ENCODE data around the gene KRTAP10-8. TPM values are rescaled to one million over a fixed set of nuclear protein-coding genes. Genes with fewer than 3 reads are reported as not detected.
"Not testable (repeated sequence)": the region's sequence is repeated elsewhere in the genome, so short reads cannot be mapped to it uniquely, and the experiment has no call there.

KRTAP10-8 gene
- total RNA-seq, 4 donors from 2014 or later, result 1.3 to 7.2 TPM; not detected in 2

DNA sequence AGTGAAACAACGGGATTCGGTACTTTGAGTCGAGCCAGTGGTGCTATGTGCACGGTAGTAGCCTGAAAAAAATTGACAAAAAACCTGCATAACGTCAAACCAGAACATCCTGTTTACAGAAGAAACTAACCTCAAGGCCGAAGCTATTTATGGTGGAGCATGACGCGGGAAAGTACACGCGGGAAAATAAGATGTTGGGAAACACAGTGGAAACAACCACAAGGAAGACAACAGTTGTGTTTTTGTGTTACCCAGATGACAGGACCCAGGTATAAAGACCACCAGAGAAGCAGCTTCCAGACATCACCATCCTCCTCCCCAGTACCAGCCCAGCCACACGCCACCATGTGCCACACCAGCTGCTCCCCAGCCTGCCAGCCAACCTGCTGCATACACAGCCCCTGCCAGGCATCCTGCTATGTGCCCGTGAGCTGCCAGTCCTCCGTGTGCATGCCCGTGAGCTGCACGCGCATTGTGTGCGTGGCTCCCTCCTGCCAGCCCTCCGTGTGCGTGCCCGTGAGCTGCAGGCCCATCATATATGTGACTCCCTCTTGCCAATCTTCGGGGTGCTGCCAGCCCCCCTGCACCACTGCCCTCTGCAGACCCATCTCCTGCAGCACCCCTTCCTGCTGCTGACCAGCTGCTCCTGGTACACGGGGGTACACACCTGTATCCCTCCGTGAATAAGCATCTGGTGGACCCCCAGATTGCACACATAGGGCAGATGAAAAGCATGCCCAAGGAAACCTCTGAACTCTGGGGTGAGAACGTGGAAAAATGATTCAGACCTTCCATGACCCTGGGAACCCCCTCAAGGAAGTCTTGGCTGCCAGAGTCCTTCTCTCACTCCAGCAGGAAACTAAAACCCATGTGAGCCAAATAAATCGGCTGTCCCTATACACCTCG lies 46.0 kb downstream of the KRTAP10-8 start, which contains the start of gene KRTAP12-3:
TSS of gene KRTAP12-3 (plus strand) at position 298 of the 906 bp plus-strand sequence. CDS start at position 346, 48 bp downstream.
- Histone ChIP-seq H3K4me3 (no peak within 1 kb of the TSS), H3K27ac (no peak within 1 kb of the TSS), H3K36me3 (no peaks in the 10 kb centered on the region), H3K4me1 (no peaks in the 10 kb centered on the region), H3K27me3 (peaks cover 24% of the 10 kb centered on the region), H3K9me3 (peaks cover 5% of the 10 kb centered on the region)
- TF ChIP-seq POLR2A (IDR thresholded peaks at IDR 0.05), result no peak
- TF ChIP-seq POLR2AphosphoS5 (IDR thresholded peaks at IDR 0.05), result no peak
- TF ChIP-seq, protein P1, sequence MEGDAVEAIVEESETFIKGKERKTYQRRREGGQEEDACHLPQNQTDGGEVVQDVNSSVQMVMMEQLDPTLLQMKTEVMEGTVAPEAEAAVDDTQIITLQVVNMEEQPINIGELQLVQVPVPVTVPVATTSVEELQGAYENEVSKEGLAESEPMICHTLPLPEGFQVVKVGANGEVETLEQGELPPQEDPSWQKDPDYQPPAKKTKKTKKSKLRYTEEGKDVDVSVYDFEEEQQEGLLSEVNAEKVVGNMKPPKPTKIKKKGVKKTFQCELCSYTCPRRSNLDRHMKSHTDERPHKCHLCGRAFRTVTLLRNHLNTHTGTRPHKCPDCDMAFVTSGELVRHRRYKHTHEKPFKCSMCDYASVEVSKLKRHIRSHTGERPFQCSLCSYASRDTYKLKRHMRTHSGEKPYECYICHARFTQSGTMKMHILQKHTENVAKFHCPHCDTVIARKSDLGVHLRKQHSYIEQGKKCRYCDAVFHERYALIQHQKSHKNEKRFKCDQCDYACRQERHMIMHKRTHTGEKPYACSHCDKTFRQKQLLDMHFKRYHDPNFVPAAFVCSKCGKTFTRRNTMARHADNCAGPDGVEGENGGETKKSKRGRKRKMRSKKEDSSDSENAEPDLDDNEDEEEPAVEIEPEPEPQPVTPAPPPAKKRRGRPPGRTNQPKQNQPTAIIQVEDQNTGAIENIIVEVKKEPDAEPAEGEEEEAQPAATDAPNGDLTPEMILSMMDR (IDR thresholded peaks at IDR 0.05), result no peak
- no peak for TF ChIP-seq EP300 (IDR thresholded peaks at IDR 0.05)
- WGBS, result 69% methylated on average over 26 of the region's 26 CpGs
- no peak for DNase-seq (ENCODE audit: low spot score in 2 of 2)

DNA sequence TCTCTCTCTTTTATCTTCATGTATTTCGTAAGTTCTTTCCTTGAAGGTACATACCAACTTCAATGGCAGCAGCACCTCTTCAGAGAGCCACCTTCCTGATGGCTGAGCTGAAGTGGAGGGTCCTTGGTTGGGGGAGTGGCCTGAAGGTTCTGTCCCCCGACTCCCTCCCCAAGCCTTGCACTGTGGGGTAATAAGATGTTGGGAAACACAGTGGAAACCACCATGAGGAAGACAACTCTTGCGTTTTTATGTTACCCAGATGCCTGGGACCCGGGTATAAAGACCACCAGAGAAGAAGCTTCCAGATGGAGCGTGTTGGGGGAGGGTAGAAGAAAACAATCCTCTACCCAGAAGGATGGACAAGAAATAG lies 46.6 kb downstream of the KRTAP10-8 start:
- no peak overlapping the region for H3K27ac ChIP-seq
- TF ChIP-seq POLR2AphosphoS5 (IDR thresholded peaks at IDR 0.05) (no peak), POLR2A (IDR thresholded peaks at IDR 0.05) (no peak), EP300 (IDR thresholded peaks at IDR 0.05) (no peak)
- TF ChIP-seq, protein P1 (IDR thresholded peaks at IDR 0.05), result no peak
- peaks cover 24% of the 10 kb centered on the region for H3K27me3 ChIP-seq
- no peaks in the 10 kb centered on the region for H3K36me3 ChIP-seq
- no peaks in the 10 kb centered on the region for H3K4me1 ChIP-seq
- WGBS, result 80% methylated on average over 5 of the region's 5 CpGs
- DNase-seq (ENCODE audit: low spot score in 2 of 2), result no peak
- no peak overlapping the region for H3K4me3 ChIP-seq
- peaks cover 5% of the 10 kb centered on the region for H3K9me3 ChIP-seq

DNA sequence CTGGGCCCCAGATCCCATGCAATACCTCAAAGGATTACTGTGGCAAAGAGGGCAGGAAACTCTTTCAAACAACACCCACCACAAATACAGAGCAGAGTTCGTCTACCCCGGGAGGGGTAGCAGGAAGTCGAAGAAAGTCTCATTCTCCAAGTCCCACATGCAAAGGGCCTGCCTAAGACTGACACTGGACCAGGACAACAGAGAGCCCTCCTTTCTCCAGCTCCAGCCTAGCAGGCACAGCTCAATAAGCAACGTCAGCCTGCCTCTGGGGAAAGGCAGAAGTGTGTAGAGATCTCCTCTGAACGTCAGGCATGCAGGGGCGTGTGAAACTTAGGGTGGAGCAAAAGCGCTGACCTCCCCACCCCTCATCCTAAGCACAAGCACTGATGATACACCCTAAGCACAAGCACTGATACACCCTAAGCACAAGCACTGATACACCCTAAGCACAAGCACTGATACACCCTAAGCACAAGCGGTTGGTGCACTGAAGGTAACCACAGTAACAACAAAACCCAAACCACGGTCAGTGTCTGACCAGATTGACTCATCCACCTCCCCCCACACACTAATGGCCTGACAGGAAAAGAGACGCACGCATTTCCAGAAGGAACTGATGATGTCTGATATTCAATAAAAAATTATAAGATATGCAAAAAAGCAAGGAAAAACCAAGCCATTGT lies 47.2 kb downstream of the KRTAP10-8 start:
- DNase-seq (ENCODE audit: low spot score in 2 of 2), result no peak
- Histone ChIP-seq H3K9me3 (peaks cover 5% of the 10 kb centered on the region), H3K4me1 (no peaks in the 10 kb centered on the region), H3K27ac (no peak overlapping the region), H3K36me3 (no peaks in the 10 kb centered on the region), H3K27me3 (peaks cover 20% of the 10 kb centered on the region), H3K4me3 (no peak overlapping the region)
- WGBS, result 57% methylated on average over 11 of the region's 11 CpGs
- TF ChIP-seq EP300 (IDR thresholded peaks at IDR 0.05) (no peak), POLR2AphosphoS5 (IDR thresholded peaks at IDR 0.05) (no peak), POLR2A (IDR thresholded peaks at IDR 0.05) (no peak)
- TF ChIP-seq, protein P1 (IDR thresholded peaks at IDR 0.05), result no peak

DNA sequence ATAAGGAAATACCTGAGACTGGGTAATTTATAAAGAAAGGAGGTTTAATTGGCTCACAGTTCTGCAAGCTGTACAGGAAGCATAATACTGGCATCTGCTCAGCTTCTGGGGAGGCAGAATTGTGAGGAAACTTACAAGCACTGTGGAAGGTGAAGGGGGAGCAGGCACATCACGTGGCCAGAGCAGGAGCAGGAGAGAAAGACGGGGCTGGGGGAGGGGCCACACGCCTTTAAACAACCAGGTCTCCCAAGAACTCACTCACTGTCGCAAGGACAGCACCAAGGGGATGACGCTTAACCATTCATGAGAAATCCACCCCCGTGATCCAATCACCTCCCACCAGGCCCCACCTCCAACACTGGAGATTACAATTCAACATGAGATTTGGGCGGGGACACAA lies 49.7 kb downstream of the KRTAP10-8 start:
- H3K4me1 ChIP-seq; H3K36me3 ChIP-seq; H3K9me3 ChIP-seq; DNase-seq (ENCODE audit: low spot score in 2 of 2); H3K27ac ChIP-seq; H3K4me3 ChIP-seq: not testable (repeated sequence)
- peaks cover 16% of the 10 kb centered on the region for H3K27me3 ChIP-seq
- 73% methylated on average over 7 of the region's 7 CpGs for WGBS

Other genes with a start within 250 kb of the KRTAP10-8 start
- 1 to 10 TPM; 3.9 to 6.2 (median 4.7) TPM for gene LRRC3, start 156.6 kb upstream of the KRTAP10-8 start, total RNA-seq
- 1 to 10 TPM in 2 of 4 donors, under 1 TPM in 1, not detected in 1; 0.83 to 8.5 (median 2.6) TPM for gene KRTAP10-1, start 71.9 kb upstream of the KRTAP10-8 start, total RNA-seq
- gene KRTAP10-2, start 60.6 kb upstream of the KRTAP10-8 start, total RNA-seq, result 10 to 100 TPM in 2 of 4 donors, under 1 TPM in 1, not detected in 1; 0.76 to 11.1 (median 10.1) TPM
- gene KRTAP10-3, start 53.3 kb upstream of the KRTAP10-8 start, total RNA-seq, result 1 to 10 TPM in 3 of 4 donors, not detected in 1; 1.1 to 5.8 (median 3.3) TPM
- gene KRTAP10-4, start 38.4 kb upstream of the KRTAP10-8 start, total RNA-seq, result 10 to 100 TPM in 1 of 4 donors, 1 to 10 TPM in 2, not detected in 1; 2.7 to 11.8 (median 4.9) TPM
- gene KRTAP10-5, start 31.5 kb upstream of the KRTAP10-8 start, total RNA-seq, result 10 to 100 TPM in 1 of 4 donors, 1 to 10 TPM in 1, under 1 TPM in 1, not detected in 1; 0.76 to 11.1 (median 1.7) TPM
- gene KRTAP10-6, start 19.6 kb upstream of the KRTAP10-8 start, total RNA-seq, result 1 to 10 TPM in 2 of 4 donors, not detected in 2; 2.0 to 3.1 TPM
- 10 to 100 TPM in 1 of 4 donors, 1 to 10 TPM in 2, not detected in 1; 3.7 to 12.9 (median 4.2) TPM for gene KRTAP10-7, start 11.5 kb upstream of the KRTAP10-8 start, total RNA-seq
- 1 to 10 TPM in 2 of 4 donors, not detected in 2; 1.6 to 9.9 TPM for gene KRTAP10-9, start 15.0 kb downstream of the KRTAP10-8 start, total RNA-seq
- gene KRTAP10-10, start 25.3 kb downstream of the KRTAP10-8 start, total RNA-seq, result 1 to 10 TPM in 2 of 4 donors, not detected in 2; 3.3 to 8.0 TPM
- 10 to 100 TPM in 1 of 4 donors, 1 to 10 TPM in 2, not detected in 1; 1.9 to 11.7 (median 3.5) TPM for gene KRTAP10-11, start 34.3 kb downstream of the KRTAP10-8 start, total RNA-seq
- not detected for gene KRTAP12-4, start 42.6 kb downstream of the KRTAP10-8 start, total RNA-seq
- gene KRTAP12-3, start 45.9 kb downstream of the KRTAP10-8 start, total RNA-seq, result 10 to 100 TPM in 1 of 4 donors, 1 to 10 TPM in 1, not detected in 2; 3.2 to 11.5 TPM
- 10 to 100 TPM in 1 of 4 donors, 1 to 10 TPM in 2, not detected in 1; 5.6 to 29.3 (median 8.2) TPM for gene KRTAP12-2, start 54.8 kb downstream of the KRTAP10-8 start, total RNA-seq
- 10 to 100 TPM in 1 of 4 donors, 1 to 10 TPM in 1, not detected in 2; 6.0 to 32.1 TPM for gene KRTAP12-1, start 70.1 kb downstream of the KRTAP10-8 start, total RNA-seq
- 1 to 10 TPM in 2 of 4 donors, not detected in 2; 1.3 to 2.9 TPM for gene KRTAP10-12, start 85.1 kb downstream of the KRTAP10-8 start, total RNA-seq
- gene TSPEAR, start 99.5 kb downstream of the KRTAP10-8 start, total RNA-seq, result under 1 TPM in 3 of 4 donors, not detected in 1; 0.21 to 0.59 (median 0.32) TPM
- 100 to 1,000 TPM in 2 of 4 donors, 10 to 100 TPM in 2; 62.5 to 126 (median 91.6) TPM for gene UBE2G2, start 189.7 kb downstream of the KRTAP10-8 start, total RNA-seq
- gene SUMO3, start 206.0 kb downstream of the KRTAP10-8 start, total RNA-seq, result 10 to 100 TPM; 30.5 to 38.3 (median 35.9) TPM